H1 (cell line): ENCODE data around the gene CFAP161. TPM values are rescaled to one million over a fixed set of nuclear protein-coding genes. Genes with fewer than 3 reads are reported as not detected.

ENCODE experiments used
- USF2 ChIP-seq: IDR thresholded peaks from 2 replicates; pipeline ENCODE4 v1.6.1; 2011; ENCODE audit warnings: low read length, improper control_type of control experiment
- polyA plus RNA-seq, 7 experiments: library from polyadenylated mRNA; depleted of rRNA in 3 of 7; stranded (reverse) in 5 of 7; unstranded in 2 of 7; fragments of >200 nt in 5 of 7; fragments of 200-250 nt in 2 of 7; gene quantifications; 1 replicate in 5 of 7; 2 replicates in 1 of 7; 4 replicates in 1 of 7; pipeline versions ENCODE4 v1.2.1 to v1.2.3, GENCODE V29; 2011 to 2013; ENCODE audit warnings: missing spikeins in 2 of 7, mixed read lengths in 2 of 7
- total RNA-seq: library from RNA; stranded (reverse); fragmentation: NEBNext Ultra II Directional; extraction: Animal tissue kit (Norgen Biotek cat#: 25700); gene quantifications from 2 replicates; pipeline ENCODE4 v1.2.1, GENCODE V29; 2021

CFAP161 gene
- total and polyA plus RNA-seq, 2 of the 8 experiments (the other 6 are each of a cell fraction or from before 2014, with no cell fraction given), result 0.05 TPM; not detected in 1

- TF ChIP-seq USF2, result no peak
- TF ChIP-seq, all 59 proteins: peak for 0
Observed at GRCh38 chr15:81107889-81108288, 26.2 kb upstream of the CFAP161 start (continued).
